GM18505 (cell line): ENCODE data around the gene TDRD12.
"Not testable (repeated sequence)": the region's sequence is repeated elsewhere in the genome, so short reads cannot be mapped to it uniquely, and the experiment has no call there.

Experiments
- ATAC-seq: cut with Tn5 transposase; IDR thresholded peaks from one replicate; pipeline ENCODE4 v1.9.1; 2021; ENCODE audit not compliant: unreplicated experiment
- POLR2A ChIP-seq: IDR thresholded peaks from 4 replicates; pipeline ENCODE4 v1.6.1; 2011; ENCODE audit warnings: borderline replicate concordance; ENCODE audit not compliant: insufficient read depth, insufficient read length; ENCODE audit errors: extremely low read depth

The TDRD12 gene

GRCh38 chr19:32750441-32751055 lies 31.0 kb downstream of the TDRD12 start:
- no peak for TF ChIP-seq POLR2A
- ATAC-seq = no peak

GRCh38 chr19:32751066-32751465 lies 31.5 kb downstream of the TDRD12 start:
- no peak for ATAC-seq
- no peak for TF ChIP-seq POLR2A

GRCh38 chr19:32757189-32757588 lies 37.6 kb downstream of the TDRD12 start:
- TF ChIP-seq POLR2A = no peak
- no peak for ATAC-seq

- ATAC-seq = not testable (repeated sequence)
Observed at GRCh38 chr19:32765365-32765764, 45.8 kb downstream of the TDRD12 start.

- TF ChIP-seq POLR2A = no peak
- no peak for ATAC-seq
Observed at GRCh38 chr19:32767951-32768679, 48.5 kb downstream of the TDRD12 start.

- no peak for ATAC-seq
- no peak for TF ChIP-seq POLR2A
Observed at GRCh38 chr19:32771596-32771995, 52.0 kb downstream of the TDRD12 start.

- no peak for TF ChIP-seq POLR2A
- ATAC-seq = no peak
Observed at GRCh38 chr19:32773126-32773525, 53.6 kb downstream of the TDRD12 start.

GRCh38 chr19:32779082-32779481 lies 59.5 kb downstream of the TDRD12 start:
- ATAC-seq = no peak
- no peak for TF ChIP-seq POLR2A

- no peak for TF ChIP-seq POLR2A
- ATAC-seq = no peak
Observed at GRCh38 chr19:32781280-32781679, 61.7 kb downstream of the TDRD12 start.

GRCh38 chr19:32782089-32782488 lies 62.5 kb downstream of the TDRD12 start:
- not testable (repeated sequence) for ATAC-seq

- ATAC-seq = not testable (repeated sequence)
Observed at GRCh38 chr19:32787161-32787813, 67.7 kb downstream of the TDRD12 start.

- not testable (repeated sequence) for ATAC-seq
Observed at GRCh38 chr19:32787895-32788294, 68.3 kb downstream of the TDRD12 start.

GRCh38 chr19:32789429-32789828 lies 69.9 kb downstream of the TDRD12 start:
- no peak for TF ChIP-seq POLR2A
- ATAC-seq = no peak

GRCh38 chr19:32798201-32798600 lies 78.6 kb downstream of the TDRD12 start:
- no peak for TF ChIP-seq POLR2A

More at GRCh38 chr19:32798201-32798600, 78.6 kb downstream of the TDRD12 start:
- no peak for ATAC-seq
